ENCODE data around the gene B4GALT1.

B4GALT1 gene, protein sequence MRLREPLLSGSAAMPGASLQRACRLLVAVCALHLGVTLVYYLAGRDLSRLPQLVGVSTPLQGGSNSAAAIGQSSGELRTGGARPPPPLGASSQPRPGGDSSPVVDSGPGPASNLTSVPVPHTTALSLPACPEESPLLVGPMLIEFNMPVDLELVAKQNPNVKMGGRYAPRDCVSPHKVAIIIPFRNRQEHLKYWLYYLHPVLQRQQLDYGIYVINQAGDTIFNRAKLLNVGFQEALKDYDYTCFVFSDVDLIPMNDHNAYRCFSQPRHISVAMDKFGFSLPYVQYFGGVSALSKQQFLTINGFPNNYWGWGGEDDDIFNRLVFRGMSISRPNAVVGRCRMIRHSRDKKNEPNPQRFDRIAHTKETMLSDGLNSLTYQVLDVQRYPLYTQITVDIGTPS

DNA sequence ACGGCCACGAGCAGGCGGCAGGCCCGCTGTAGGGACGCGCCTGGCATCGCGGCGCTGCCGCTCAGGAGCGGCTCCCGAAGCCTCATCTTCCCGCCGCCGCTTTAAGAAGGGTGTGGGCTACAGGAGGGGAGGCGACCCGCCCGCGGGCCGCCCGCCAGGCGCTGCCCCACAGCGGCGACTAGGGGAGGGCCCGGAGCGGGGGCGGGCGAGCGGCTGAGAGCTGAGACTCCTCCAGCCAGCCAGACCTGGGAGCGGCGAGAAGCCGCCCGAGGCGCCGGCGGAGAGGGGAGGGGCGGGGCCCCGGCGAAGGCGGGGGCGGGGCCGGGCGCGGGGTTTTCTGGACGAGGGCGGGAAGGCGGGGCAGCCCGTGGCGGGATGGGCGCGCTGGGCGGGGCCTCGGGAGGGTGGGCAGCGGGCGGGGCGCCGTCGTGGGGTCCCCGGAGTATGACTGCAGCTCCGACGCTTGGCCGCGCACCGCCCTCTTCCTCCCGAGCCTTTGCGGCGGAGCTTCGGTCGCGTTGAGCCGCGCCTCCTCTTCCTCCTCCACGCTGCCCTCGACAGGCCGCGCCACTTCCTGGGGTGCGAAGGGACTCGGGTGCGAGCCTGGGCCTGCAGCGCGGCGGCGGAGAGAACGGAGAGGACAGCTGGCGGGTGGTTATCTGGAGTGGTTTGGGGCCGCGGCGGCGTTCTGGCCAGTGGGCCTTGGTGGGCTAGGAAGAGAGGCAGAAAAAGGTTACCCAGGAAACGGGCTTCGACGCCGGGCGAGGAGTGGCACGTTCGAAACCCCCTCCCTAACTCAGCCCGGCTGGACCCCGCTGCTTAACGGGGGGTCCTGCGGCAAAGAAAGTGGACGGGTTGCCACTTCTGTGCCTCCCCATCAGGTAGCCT is at the start of gene B4GALT1:
Gene B4GALT1, minus strand, starts transcription at position 253 of the 888 bp plus-strand sequence. Its CDS starts 167 bp downstream, at position 86.
- DNase-seq: peak; percentile 98

DNA sequence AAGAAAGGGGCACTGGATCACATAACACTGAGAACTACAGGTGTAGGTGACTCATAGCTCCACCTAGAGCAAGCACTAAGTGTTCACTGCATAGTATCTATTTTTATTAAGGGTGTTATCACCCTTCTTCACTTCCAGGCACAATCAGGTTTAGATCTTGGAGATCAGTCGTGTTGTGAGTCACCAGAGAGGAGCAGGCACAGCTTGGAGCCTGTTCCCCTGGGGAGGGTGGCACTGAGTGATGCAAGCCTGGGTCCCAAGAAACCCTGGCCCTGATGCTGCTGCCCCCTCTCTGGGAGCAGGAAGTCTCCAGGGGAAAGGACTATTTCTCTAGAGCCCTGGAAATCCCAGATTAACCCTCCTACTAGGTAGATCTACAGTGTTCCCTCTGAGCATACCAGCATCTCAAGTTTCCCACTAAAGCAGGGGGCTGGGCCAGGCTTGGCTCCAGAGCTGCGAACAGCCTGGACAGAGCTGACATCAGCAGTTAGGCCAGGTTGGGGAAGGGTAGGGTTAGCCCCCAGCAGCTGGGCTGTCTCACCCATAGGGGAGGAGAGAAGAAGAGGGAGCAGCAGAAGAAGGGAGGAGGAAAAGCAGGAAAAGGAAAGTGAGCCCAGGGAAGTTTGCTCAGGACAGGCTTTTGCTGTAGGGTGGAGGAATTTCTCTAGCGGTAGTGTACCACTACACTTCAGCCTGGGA is 44.7 kb upstream of the B4GALT1 start:
- DNase-seq: no peak

DNA sequence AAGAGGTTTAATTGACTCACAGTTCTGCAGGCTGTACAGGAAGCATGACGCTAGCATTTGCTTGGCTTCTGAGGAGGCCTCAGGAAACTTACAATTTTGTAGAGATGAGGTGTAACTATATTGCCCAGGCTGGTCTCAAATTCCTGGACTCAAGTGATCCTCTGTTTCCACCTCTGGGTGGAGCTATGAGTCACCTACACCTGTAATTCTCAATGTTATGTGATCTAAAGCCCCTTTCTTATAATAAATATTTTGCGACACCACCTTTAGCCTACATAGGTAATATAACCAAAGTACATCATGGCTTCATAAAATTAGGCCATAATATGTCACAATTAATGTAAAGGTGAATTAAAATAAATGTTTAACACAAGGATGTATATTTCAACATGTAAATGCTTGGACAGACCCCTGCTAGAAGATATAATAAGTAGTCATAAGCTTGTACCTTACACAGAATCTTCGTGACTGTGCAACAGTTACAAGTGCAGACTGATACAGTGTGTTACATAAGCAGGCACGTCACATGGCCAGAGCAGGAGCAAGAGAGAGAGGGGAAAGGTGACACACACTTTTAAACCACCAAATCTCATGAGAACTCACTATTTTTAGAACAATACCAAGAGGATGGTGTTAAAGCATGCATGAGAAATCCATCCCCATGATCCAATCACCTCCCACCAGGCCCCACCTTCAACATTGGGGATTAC is 43.0 kb upstream of the B4GALT1 start:
- no peak for DNase-seq

DNA sequence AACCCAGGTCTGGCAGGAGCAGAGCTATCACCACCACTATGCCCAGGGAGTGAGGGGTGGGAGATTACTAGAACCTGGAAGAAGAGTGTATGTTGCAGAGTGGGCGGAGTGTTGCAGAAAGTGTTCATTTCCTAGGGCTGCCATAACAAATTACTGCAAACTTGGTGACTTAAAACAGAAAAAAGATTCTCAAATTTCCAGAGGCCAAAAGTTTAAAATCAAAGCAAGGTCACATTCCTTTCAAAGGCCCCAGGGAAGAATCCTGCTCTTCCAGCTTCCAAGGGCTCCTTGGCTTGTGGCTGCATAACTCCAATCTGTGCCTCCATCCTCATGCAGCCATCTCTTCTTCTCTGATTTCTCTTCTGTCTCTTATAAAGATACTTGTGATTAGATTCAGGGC is 42.3 kb upstream of the B4GALT1 start:
- no peak for DNase-seq

DNA sequence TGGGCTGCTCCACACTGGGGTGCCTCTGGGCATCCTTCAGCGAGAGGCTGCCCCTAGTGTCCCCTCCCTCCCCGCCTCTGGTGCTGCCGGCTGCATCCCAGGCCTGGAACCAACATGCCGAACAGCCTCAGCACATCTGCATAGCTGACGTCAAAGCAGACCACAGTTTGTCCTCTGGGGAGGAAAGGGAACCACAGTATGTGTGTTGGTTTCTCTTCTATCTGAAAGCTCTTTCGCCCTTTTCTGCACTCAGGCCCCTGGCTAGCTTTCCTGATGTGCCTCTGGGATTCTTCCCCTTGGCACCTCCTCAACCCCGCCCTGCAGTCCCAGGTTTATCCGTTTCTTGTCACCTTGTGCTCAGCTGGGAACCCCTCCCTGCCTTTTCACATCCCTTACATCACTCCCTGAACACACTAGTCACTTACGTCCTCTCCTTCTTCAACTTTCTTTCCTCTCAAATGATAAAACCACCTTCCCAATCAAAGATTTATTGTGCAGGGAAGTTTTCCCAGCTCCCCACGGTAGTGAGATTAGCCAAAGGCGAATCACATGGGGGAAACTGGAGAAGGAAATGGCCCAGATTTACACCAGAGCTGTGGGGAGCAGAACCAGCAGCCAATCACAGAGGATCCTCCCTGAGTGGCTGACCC is 35.5 kb upstream of the B4GALT1 start:
- no peak for DNase-seq

DNA sequence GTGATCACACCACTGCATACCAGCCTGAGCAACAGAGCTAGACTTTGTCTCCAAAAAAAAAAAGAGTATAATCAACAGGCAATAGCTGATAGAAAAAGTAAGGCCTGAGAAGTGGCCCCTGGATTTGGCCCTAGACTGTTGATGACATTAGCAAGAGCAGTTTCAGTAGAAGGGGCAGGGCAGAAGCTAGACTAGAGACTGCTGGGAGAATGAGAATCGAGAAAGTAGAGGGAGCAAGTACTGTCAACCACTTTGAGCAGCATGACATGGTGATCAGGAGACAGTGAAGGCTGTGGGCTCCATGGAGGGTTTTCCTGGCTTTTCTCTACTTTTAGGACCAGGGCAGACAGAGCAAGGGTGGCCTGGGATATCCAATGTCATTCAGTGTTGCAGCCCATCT is 34.9 kb upstream of the B4GALT1 start:
- DNase-seq: no peak

DNA sequence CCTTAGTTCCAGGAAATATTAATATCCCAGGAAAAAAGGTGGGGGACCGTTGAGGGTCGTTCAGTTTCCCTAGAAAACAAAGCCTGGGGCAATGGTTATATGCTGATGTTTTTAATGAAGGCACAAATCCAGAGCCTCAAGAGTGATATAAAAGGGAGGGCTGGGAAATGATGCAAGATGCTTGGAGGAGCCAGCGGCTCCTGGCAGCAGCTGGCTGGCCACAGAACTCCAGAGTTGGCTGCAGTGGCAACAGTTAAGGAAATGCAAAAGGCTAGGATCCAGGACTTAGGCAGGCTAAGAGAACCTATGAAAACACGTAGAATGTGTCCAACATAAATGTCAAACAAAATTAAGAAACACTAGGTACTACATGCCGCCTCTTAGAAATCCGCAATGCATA is 31.0 kb upstream of the B4GALT1 start:
- DNase-seq: no peak

DNA sequence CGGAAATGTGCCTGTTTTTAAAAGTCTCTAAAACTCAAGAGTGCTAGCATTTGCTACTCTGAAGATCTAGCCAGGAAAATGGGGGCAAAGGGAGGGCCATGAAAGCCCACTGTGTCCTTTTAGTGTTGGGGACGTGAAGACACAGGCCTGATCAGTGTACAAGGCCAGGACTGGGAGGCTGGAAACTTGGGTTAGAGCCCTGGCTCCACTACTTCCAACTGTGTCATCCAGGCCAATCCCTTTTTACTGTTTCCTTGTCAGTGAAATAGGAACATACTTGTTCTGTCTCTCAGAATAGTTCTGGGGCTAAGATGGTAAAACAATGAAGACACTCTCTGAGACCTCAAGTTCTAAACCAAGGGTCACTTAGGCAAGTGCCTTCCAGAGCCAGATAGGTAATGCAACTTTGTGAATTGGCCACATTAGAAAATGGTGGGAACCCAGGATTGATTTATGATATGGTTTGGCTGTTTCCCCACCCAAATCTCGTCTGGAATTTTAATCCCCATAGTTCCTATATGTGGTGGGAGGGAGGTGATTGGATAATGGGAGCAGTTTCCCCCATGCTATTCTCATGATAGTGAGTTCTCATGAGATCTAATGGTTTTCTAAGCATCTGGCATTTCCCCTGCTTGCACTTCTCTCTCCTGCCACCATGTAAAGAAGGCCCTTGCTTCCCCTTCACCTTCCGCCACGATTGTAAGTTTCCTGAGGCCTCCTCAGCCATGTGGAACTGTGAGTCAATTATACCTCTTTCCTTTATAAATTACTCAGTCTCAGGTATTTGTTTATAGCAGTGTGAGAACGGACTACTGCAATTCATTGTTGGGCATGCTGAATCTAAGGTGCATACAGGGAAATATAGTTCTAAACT is 30.4 kb upstream of the B4GALT1 start:
- DNase-seq: no peak

DNA sequence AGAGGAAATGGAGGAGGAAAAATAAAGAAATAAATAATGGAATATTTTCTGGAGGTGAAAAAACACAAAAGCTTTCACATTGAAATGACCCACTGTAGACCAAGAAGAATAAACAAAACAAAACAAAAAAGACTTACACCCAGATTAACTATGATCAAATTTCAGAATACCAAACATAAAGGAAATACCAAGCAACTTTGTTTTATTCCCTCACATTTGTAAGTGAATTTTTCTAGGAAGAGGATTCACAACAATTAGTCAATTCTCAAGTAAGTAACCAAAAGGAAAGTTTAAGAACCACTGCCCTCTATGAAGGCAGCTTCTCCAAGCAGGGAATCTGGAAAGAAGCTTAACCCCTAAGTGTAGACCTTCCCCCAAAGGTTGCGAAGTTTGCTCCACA is 29.6 kb upstream of the B4GALT1 start:
- no peak for DNase-seq

DNA sequence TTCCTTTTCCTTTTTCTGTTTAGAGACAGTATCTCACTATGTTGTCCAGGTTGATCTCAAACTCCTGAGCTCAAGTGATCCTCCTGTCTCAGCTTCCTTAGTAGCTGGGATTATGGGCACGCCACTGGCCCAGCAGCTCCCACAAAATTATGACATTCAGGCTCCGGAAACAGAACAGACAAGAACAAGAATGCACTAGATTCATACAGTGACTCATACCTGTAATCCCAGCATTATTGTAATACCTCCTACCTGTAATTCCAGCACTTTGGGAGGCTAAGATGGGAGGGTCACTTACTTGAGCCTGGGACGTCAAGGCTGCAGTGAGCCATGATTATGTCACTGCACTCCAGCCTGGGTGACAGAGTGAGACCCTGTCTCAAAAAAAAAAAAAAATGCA is 26.7 kb upstream of the B4GALT1 start:
- DNase-seq: no peak

DNA sequence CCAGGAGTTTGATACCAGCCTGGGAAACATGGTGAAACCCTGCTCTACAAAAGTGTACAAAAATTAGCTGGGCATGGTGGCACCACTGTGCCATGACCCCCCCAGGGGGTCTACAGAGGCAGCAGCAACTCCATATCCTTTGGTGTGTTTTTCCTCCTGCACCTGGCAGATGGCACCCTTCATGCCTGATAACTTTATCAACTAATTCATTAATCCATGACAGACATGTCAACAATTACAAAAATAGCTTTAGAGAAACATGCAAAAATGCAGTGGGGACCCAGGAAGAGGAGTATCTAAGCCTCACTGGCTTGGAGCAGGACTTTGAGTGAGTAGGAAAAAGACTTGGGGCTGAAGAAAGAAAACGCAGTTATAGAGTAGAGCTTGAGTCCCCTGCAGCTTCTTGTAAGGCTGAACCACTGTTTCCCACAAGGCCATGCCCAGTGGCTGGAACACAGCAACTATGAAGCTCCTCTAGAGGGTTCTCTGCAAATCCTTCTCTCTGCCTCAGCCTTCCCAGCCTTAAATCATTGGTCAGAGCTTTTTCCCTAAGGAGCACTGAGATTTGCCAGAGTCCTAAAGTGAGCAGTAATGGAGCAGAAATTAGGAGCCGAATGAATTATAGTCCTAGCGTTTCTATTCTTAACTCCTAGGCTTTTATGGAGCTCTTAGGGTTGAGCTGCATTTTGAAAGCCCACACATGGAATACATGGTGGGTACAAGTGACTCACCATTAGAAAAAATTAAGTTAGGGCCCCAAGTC is 25.5 kb upstream of the B4GALT1 start:
- no peak for DNase-seq

DNA sequence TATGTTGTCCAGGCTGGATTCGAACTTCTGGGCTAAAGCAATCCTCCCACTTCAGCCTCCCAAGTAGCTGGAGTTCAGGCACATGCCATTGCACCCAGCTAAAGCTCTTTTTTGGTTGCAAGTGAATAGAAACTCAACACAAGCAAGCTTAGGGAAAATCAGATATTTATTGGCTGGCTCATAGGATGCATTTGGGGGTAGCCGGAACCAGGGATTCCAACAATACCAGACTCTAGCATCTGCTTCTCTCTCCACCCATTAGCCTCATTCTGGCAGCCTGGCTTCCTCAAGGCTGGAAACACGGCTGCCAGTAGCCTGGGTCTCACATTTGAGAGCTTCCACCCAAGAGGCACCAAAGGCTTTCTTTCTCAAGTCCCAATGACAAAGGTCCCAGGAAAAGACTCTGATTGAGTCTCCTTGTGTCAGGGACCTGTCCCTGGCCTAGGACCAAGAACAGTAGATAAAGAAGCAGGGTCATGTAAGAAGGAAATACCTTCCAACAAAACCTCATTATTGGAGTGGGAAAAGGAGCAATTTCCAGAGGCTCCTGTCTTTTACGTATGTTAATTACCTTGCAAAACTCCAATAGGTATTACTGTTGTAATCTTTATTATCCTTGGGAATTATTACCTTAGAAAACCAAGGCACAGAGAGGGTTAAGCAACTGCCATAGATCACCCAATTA is 23.0 kb upstream of the B4GALT1 start:
- no peak for DNase-seq

DNA sequence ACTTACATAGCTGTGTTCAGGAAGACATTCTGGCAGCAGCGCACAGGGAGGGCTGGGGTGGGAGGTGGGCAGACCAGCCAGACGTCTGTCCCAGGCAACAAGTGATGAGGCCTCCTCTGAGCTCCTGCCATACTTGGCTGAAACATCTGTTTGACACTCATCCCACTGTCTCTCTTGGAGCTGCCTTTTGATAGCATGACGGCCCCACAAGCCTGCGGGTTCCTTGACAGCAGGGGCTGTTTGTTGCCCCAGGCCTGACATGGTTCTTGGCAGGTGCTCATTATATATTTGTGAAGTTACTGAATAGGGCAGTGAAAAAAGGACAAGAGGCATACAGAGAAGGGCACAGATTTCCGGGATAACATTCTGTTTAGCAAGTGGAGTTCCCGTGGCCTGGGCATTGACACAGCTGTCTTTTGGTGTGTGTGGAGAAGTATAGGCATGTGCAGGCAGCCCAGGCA is 22.2 kb upstream of the B4GALT1 start:
- no peak for DNase-seq

DNA sequence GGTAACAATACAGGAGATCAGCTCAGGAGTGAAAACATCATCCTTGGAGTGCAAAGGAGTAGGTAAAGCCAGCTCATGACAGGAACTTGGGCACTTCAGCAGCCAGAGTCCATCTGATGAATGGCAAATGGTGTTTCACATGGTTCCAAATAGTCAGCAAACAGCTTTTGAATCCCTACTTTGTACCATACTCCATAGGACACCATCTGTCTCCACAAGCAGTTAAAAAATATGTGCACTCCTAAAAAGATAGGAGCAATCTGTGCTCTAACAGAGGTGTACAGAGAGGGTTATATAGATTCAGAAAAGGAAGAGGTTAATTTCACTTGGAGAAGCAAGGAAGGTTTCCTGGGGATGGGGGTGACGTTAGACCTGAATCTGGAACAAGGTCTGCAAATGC is 21.6 kb upstream of the B4GALT1 start:
- no peak for DNase-seq

DNA sequence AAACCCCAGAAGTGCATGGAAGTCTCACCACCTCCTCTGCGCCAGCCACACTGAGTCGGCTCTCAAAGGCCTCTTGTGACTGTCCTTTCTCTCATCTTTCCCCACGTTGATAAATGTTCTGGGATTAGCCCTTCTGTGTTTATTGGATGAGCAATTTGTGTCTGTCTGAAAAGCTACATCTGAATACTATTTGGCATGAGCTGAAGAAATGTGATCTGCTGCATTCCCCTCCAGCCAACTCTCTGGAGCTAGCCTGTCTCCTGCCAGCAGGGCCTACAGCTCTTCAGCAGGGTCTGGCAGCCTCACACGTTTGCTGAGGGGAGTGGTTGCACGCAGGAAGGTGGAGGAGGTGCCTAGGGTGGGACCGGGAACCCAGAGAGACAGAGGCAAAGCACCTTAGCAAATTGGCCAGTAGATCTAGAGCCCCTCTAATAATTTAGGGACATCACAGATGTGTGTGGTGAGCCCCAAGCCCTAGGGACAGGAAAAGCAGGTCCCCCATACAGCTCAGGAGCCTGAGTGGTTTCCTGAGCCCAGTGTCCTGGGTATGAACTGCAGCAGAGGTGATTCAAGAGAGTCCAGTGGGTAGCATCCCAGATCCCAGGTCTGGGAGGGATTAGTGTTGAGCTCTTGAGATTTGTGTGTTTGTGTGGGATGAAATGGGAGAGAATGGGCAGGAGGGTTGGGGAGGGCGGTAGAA is 20.5 kb upstream of the B4GALT1 start:
- no peak for DNase-seq

DNA sequence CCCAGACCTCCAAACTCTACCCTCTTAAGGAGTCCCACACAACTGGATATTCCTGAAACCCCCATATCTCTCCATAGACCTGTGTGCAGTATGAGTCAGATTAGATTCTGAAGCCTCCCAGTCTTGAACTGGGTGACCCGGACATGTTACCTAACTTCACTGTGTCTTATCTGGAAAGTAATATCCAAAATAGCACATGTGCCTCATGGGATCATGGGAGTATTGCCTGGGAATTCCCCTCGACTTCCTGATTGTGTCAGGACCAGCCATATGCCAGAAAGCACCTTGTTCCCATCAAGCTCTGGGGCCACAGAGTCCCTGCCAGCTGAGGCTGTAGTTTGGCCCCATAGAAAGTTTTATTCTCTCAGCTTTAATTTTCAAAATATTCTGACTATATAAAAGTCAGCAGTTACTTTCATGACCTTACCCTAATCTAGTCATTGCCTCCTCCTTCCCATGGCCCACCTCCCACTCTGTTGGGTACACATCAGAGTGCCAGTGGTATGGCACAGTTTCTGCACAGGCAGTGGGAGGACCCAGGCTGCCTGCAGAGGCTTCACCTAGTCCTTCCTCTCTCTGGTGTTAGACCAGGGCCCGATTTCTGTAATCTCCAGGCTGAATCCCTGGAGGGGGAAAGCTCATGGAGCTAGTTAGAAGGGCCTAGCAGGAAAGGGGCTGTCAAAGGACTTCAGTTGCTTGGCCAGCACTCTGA is 19.5 kb upstream of the B4GALT1 start:
- DNase-seq: no peak

DNA sequence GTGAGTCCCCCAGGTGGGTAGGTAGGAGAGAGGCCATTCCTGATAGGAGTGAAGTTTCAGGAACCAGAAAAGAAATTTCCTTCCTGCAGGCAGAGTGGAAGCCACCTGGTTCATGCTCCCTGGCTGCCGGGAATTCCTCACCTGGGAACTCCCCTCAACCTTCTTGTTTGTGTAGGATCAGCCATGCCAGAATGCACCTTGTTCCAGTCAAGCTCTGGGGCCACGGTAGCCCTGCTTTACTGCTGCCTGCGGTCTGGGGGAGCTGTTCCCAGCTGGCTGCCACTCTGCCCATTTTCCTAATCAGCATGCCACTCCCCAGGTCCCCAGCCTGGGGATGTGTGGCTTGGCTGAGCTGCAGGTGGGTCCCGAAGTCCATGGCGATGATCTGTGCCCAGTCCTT is 18.7 kb upstream of the B4GALT1 start:
- DNase-seq: no peak

DNA sequence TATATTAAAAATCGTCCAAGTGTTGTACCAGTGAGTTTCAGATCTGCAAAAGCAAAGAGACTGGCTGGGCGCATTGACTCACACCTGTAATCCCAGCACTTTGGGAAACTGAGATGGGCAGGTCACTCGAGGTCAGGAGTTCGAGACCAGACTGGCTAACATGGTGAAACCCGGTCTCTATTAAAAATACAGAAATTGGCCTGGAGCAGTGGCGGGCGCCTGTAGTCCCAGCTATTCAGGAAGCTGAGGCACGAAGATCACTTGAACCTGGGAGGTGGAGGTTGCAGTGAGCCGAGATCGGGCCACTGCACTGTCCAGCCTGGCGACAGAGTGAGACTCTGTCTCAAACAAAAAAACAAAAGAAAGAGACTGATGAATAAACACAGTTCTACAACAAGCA is 18.3 kb upstream of the B4GALT1 start:
- no peak for DNase-seq

Measured in activated effector memory CD4-positive, alpha-beta T cell treated with anti-CD3 and anti-CD28 coated beads, Interleukin-2, amount 50 U/mL, for 16 hours (primary cell).